Stomach (tissue), 9 donors: ENCODE data around the gene ARID5B. TPM values are rescaled to one million over a fixed set of nuclear protein-coding genes. Genes with fewer than 3 reads are reported as not detected.

Experiments
- DNase-seq, 2 donors: peaks; one replicate each; pipeline versions ENCODE4 v3.0.0 to v3.0.0-alpha.2; 2013 to 2019
- H3K27ac ChIP-seq, 5 donors: fragments of 200-600 bp in 4 of 5; sonication (generic) in 4 of 5; one replicate each; pipeline ENCODE4 v1.5.1; 2013 to 2019; ENCODE audit warnings: mild to moderate bottlenecking in 1 of 5, moderate library complexity in 1 of 5
- H3K27me3 ChIP-seq, 3 donors: fragments of 200-600 bp; sonication (generic); one replicate each; pipeline ENCODE4 v1.5.1; 2017 to 2019; ENCODE audit warnings: mixed run types in 1 of 3
- H3K36me3 ChIP-seq, 4 donors: fragments of 200-600 bp; sonication (generic); 1 replicate in 3 of 4; 2 replicates in 1 of 4; pipeline ENCODE4 v1.5.1; 2016 to 2019
- H3K4me1 ChIP-seq, 4 donors: fragments of 200-600 bp; sonication (generic); one replicate each; pipeline ENCODE4 v1.5.1; 2016 to 2019
- H3K4me3 ChIP-seq, 4 donors: fragments of 200-600 bp; sonication (generic) in 3 of 4; one replicate each; pipeline ENCODE4 v1.5.1; 2016 to 2019; ENCODE audit warnings: mild to moderate bottlenecking in 1 of 4
- H3K9me3 ChIP-seq, 4 donors: fragments of 200-600 bp; sonication (generic); one replicate each; pipeline ENCODE4 v1.5.1; 2016 to 2019
- CTCF ChIP-seq, 7 experiments: fragments of 450-650 bp in 4 of 7; fragments of 200-600 bp in 3 of 7; sonication (generic) in 3 of 7; IDR thresholded peaks; one replicate each; pipeline ENCODE4 v1.5.1; 2016 to 2019; ENCODE audit warnings: antibody characterized with exemption in 7 of 7, control low read depth in 2 of 7, mild to moderate bottlenecking in 1 of 7
- EP300 ChIP-seq: sonication (generic); formaldehyde crosslinking; IDR thresholded peaks from one replicate; pipeline ENCODE4 v1.6.1; 2017; ENCODE audit warnings: antibody characterized with exemption
- POLR2A ChIP-seq, 4 donors: fragments of 450-650 bp; IDR thresholded peaks; one replicate each; pipeline ENCODE4 v1.6.1; 2016; ENCODE audit warnings: antibody characterized with exemption in 4 of 4, control low read depth in 2 of 4, mild to moderate bottlenecking in 1 of 4, moderate library complexity in 1 of 4
- POLR2AphosphoS5 ChIP-seq, 3 donors: sonication (generic); formaldehyde crosslinking; IDR thresholded peaks; one replicate each; pipeline ENCODE4 v1.6.1; 2016; ENCODE audit warnings: antibody characterized with exemption in 3 of 3
- WGBS, 5 donors: extraction: QIAGEN DNeasy Blood & Tissue Kit in 3 of 5; methylation state at CpG; one replicate each; pipeline versions ENCODE4 v1.1.5 to v1.1.7; 2013 to 2018; 5-methylcytosine and 5-hydroxymethylcytosine counted together
- intact Hi-C: fragments of 100-400 bp; cut with DNase I; formaldehyde crosslinking; loops from one replicate; pipeline ENCODE4 v1.15.1; 2023; ENCODE audit warnings: low total_unique reads
- polyA plus RNA-seq, 3 donors: library from polyadenylated mRNA; stranded (reverse); fragments of 200-250 nt; gene quantifications; one replicate each; pipeline ENCODE4 v1.2.3, GENCODE V29; 2013
- total RNA-seq, 5 donors: library from RNA; depleted of rRNA; stranded (reverse); fragments of >200 nt; gene quantifications; one replicate each; pipeline versions ENCODE4 v1.1.0 to v1.2.3, GENCODE V29; 2014 to 2016
- donor health status: healthy with polysubstance abuse.
- donor health status: Bipolar disorder and iron deficiency.
- donor health status: healthy.

Gene ARID5B
- total and polyA plus RNA-seq, 8 donors = 5.4 to 64.2 (median 11.9) TPM

GRCh38 chr10:62005281-62005680, 103.8 kb downstream of the ARID5B start:
- DNase-seq = no peak
- Histone ChIP-seq H3K27me3 (no peaks in the 10 kb centered on the region), H3K4me3 (no peak overlapping the region), H3K27ac (peak overlapping the region in 3 of 5 donors; percentile 23 to 63 (median 37)), H3K9me3 (no peaks in the 10 kb centered on the region), H3K36me3 (peaks cover 0 to 12% (median 8%) of the 10 kb centered on the region in 4 donors), H3K4me1 (peaks cover 11 to 31% (median 25%) of the 10 kb centered on the region in 4 donors)
- no peak for TF ChIP-seq POLR2A (IDR thresholded peaks at IDR 0.05)
- TF ChIP-seq CTCF (IDR thresholded peaks at IDR 0.05) = no peak
- no peak for TF ChIP-seq POLR2AphosphoS5 (IDR thresholded peaks at IDR 0.05)
- no peak for TF ChIP-seq EP300
- 69 to 84% (median 74%) methylated on average over 2 of the region's 2 CpGs for WGBS, 5 donors
- intact Hi-C loops = no loop called here

GRCh38 chr10:62005687-62006086, 104.2 kb downstream of the ARID5B start:
- Histone ChIP-seq H3K27me3 (no peaks in the 10 kb centered on the region), H3K36me3 (peaks cover 0 to 12% (median 7%) of the 10 kb centered on the region in 4 donors), H3K27ac (peak overlapping the region in 2 of 5 donors; percentile 37 to 63), H3K4me3 (no peak overlapping the region), H3K9me3 (no peaks in the 10 kb centered on the region), H3K4me1 (peaks cover 11 to 32% (median 28%) of the 10 kb centered on the region in 4 donors)
- DNase-seq = no peak
- intact Hi-C loops = no loop called here
- 47 to 61% (median 58%) methylated on average over 3 of the region's 3 CpGs for WGBS, 5 donors
- TF ChIP-seq CTCF (IDR thresholded peaks at IDR 0.05) = no peak
- no peak for TF ChIP-seq POLR2A (IDR thresholded peaks at IDR 0.05)
- TF ChIP-seq EP300 = no peak
- TF ChIP-seq POLR2AphosphoS5 (IDR thresholded peaks at IDR 0.05) = no peak

GRCh38 chr10:62007145-62007544, 105.6 kb downstream of the ARID5B start:
- intact Hi-C loops = no loop called here

GRCh38 chr10:62008196-62008595, 106.7 kb downstream of the ARID5B start:
- no peaks in the 10 kb centered on the region for H3K27me3 ChIP-seq
- intact Hi-C loops = no loop called here
- peaks cover 11 to 37% (median 32%) of the 10 kb centered on the region in 4 donors for H3K4me1 ChIP-seq
- DNase-seq = no peak
- no peak overlapping the region for H3K4me3 ChIP-seq
- no peak for TF ChIP-seq POLR2A (IDR thresholded peaks at IDR 0.05)
- TF ChIP-seq CTCF (IDR thresholded peaks at IDR 0.05) = no peak
- no peak for TF ChIP-seq POLR2AphosphoS5 (IDR thresholded peaks at IDR 0.05)
- no peak for TF ChIP-seq EP300
- no peak overlapping the region for H3K27ac ChIP-seq
- peaks cover 0 to 6% (median 3%) of the 10 kb centered on the region in 4 donors for H3K36me3 ChIP-seq
- 90 to 95% (median 90%) methylated on average over 6 of the region's 6 CpGs for WGBS, 5 donors
- no peaks in the 10 kb centered on the region for H3K9me3 ChIP-seq

More at GRCh38 chr10:62007145-62007544, 105.6 kb downstream of the ARID5B start:
- Histone ChIP-seq H3K4me3 (no peak overlapping the region), H3K27ac (no peak overlapping the region), H3K36me3 (peaks cover 0 to 1% (median under 1%) of the 10 kb centered on the region in 4 donors), H3K4me1 (peaks cover 11 to 37% (median 32%) of the 10 kb centered on the region in 4 donors), H3K9me3 (no peaks in the 10 kb centered on the region), H3K27me3 (no peaks in the 10 kb centered on the region)
- DNase-seq = no peak
- no peak for TF ChIP-seq EP300
- TF ChIP-seq POLR2AphosphoS5 (IDR thresholded peaks at IDR 0.05) = no peak
- no peak for TF ChIP-seq CTCF (IDR thresholded peaks at IDR 0.05)
- no peak for TF ChIP-seq POLR2A (IDR thresholded peaks at IDR 0.05)
- WGBS, 5 donors = 68 to 95% (median 89%) methylated on average over 2 of the region's 2 CpGs
